GM23248 (cell line): ENCODE measurements around the gene RSPH3.

ENCODE experiments used
- EZH2 ChIP-seq: fragments of 200-600 bp; sonication (generic); IDR thresholded peaks from 2 replicates; pipeline ENCODE4 v1.6.1; 2018; ENCODE audit warnings: antibody characterized with exemption, mild to moderate bottlenecking; ENCODE audit not compliant: insufficient read depth, poor library complexity, severe bottlenecking
- EZH2phosphoT487 ChIP-seq: fragments of 200-600 bp; sonication (generic); IDR thresholded peaks from 2 replicates; pipeline ENCODE4 v1.6.1; 2018; ENCODE audit warnings: antibody characterized with exemption, moderate library complexity, mild to moderate bottlenecking, low read depth; ENCODE audit not compliant: insufficient read depth

- TF ChIP-seq EZH2 (no peak), EZH2phosphoT487 (no peak)
Observed at GRCh38 chr6:159002432-159003155, 2.6 kb upstream of the RSPH3 start.
